Activated CD4-positive, CD25-positive, alpha-beta regulatory T cell (primary cell): ENCODE measurements around the gene METTL23.
A peak's percentile ranks its signal among the peaks of the same experiment; 100 is the strongest.
"Not testable (repeated sequence)": the region's sequence is repeated elsewhere in the genome, so short reads cannot be mapped to it uniquely, and the experiment has no call there.

ENCODE experiments used
- DNase-seq, 4 experiments: peaks; one replicate each; lab custom pipeline; 2025; lab: John Stamatoyannopoulos, UW

METTL23 gene

GRCh38 chr17:76735586-76736348 lies 9.1 kb downstream of the METTL23 start:
- DNase-seq: no peak

- peak in 2 of 4 experiments; percentile 37 to 54 for DNase-seq
Observed at GRCh38 chr17:76736349-76737081, 9.9 kb downstream of the METTL23 start.

- peak; percentile 97 to 99 (median 97) for DNase-seq
Observed at GRCh38 chr17:76737082-76737675, 10.5 kb downstream of the METTL23 start, which contains the start of gene SRSF2. SRSF2 (minus strand) TSS chr17:76737331; CDS start chr17:76737160, 171 bp downstream.

- peak; percentile 74 to 89 (median 86) for DNase-seq
Observed at GRCh38 chr17:76737676-76738467, 11.2 kb downstream of the METTL23 start, which contains the start of gene MFSD11. MFSD11 (plus strand) TSS chr17:76738119; CDS start chr17:76738353, 234 bp downstream.

- DNase-seq: no peak
Observed at GRCh38 chr17:76738468-76738850, 11.8 kb downstream of the METTL23 start.

GRCh38 chr17:76739568-76740115 lies 13.0 kb downstream of the METTL23 start:
- not testable (repeated sequence) for DNase-seq

- no peak for DNase-seq
Observed at GRCh38 chr17:76740329-76741118, 13.9 kb downstream of the METTL23 start.

GRCh38 chr17:76742958-76743357 lies 16.3 kb downstream of the METTL23 start:
- no peak for DNase-seq

- DNase-seq: no peak
Observed at GRCh38 chr17:76744747-76745146, 18.1 kb downstream of the METTL23 start.

GRCh38 chr17:76745785-76746184 lies 19.1 kb downstream of the METTL23 start:
- DNase-seq: not testable (repeated sequence)

- DNase-seq: no peak
Observed at GRCh38 chr17:76747716-76748363, 21.2 kb downstream of the METTL23 start.

GRCh38 chr17:76748657-76749056 lies 22.0 kb downstream of the METTL23 start:
- no peak for DNase-seq

- DNase-seq: no peak
Observed at GRCh38 chr17:76751416-76751993, 24.9 kb downstream of the METTL23 start.

GRCh38 chr17:76752006-76752405 lies 25.4 kb downstream of the METTL23 start:
- DNase-seq: no peak

GRCh38 chr17:76753061-76753961 lies 26.7 kb downstream of the METTL23 start:
- no peak for DNase-seq

GRCh38 chr17:76755285-76755684 lies 28.6 kb downstream of the METTL23 start:
- DNase-seq: no peak

GRCh38 chr17:76757256-76757655 lies 30.6 kb downstream of the METTL23 start:
- DNase-seq: no peak

GRCh38 chr17:76758570-76758969 lies 31.9 kb downstream of the METTL23 start:
- DNase-seq: no peak
